IMR-90 (cell line): ENCODE data around the gene GJC2.

Source experiments
- BHLHE40 ChIP-seq: fragments of 150-350 bp; IDR thresholded peaks from 2 replicates; pipeline ENCODE4 v1.6.1; 2016; ENCODE audit warnings: mild to moderate bottlenecking, low read depth, low read length
- CEBPB ChIP-seq: IDR thresholded peaks from 2 replicates; pipeline ENCODE4 v1.6.1; 2012; ENCODE audit warnings: low read depth, low read length, improper control_type of control experiment
- CTCF ChIP-seq: conservative IDR thresholded peaks from 2 replicates; pipeline ENCODE4 v1.5.1; 2012; ENCODE audit warnings: mild to moderate bottlenecking, low read depth, low read length, improper control_type of control experiment
- MAFK ChIP-seq: IDR thresholded peaks from 2 replicates; pipeline ENCODE4 v1.6.1; 2012; ENCODE audit warnings: low read depth, low read length, improper control_type of control experiment
- MXI1 ChIP-seq: IDR thresholded peaks from 2 replicates; pipeline ENCODE4 v1.6.1; 2012; ENCODE audit warnings: low read depth, mild to moderate bottlenecking, low read length, moderate library complexity, borderline replicate concordance
- POLR2A ChIP-seq: IDR thresholded peaks from 2 replicates; pipeline ENCODE4 v1.6.1; 2012; ENCODE audit warnings: mild to moderate bottlenecking, low read depth, low read length
- RAD21 ChIP-seq: IDR thresholded peaks from 2 replicates; pipeline ENCODE4 v1.6.1; 2012; ENCODE audit warnings: low read length, improper control_type of control experiment
- RFX5 ChIP-seq: IDR thresholded peaks from 2 replicates; pipeline ENCODE4 v1.8.0; 2012; ENCODE audit warnings: low read depth, mild to moderate bottlenecking, low read length, moderate library complexity
- USF2 ChIP-seq: fragments of 150-350 bp; IDR thresholded peaks from 2 replicates; pipeline ENCODE4 v1.6.1; 2017; ENCODE audit warnings: mild to moderate bottlenecking, antibody characterized with exemption, low read length, low read depth

GRCh38 chr1:228176024-228176395, 26.3 kb downstream of the GJC2 start:
- TF ChIP-seq CTCF (no peak), CEBPB (no peak), POLR2A (no peak), BHLHE40 (no peak), MXI1 (no peak), USF2 (no peak), MAFK (no peak), RAD21 (no peak), RFX5 (no peak)
